Measurements from ENCODE around the gene ADAMTS3.

ADAMTS3 gene

DNA sequence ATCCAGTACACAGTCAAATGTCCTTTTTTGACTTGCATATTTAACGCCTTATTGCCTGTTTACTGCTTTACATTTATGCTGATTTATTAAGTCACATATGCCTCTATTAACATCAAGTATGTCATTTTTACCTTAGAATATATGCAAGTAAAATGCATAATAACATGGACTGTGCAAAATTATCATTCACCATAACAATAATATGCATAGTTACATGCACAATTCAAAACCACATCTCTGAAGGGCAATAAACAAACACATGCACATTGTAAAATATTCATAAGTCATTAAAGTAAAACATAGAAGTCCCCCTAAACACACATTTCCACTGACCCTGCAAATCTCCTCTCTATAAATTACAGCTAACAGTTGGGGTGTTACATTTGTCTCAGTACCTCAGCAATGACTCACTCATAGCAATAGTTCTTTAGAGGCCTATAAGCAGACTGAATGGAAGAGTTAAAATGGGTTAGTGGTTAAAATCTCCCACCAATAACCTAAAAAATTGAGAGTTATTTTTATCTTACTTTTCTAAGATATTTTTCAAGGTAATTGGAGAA lies 61.1 kb downstream of the ADAMTS3 start:
- Histone ChIP-seq H3K36me3 (ENCODE audit: control insufficient read depth in 2 of 2, insufficient read depth in 1 of 2, low read length in 2 of 2) (no peaks in the 10 kb centered on the region), H3K4me1 (ENCODE audit: control insufficient read depth, insufficient read depth, low read length) (no peaks in the 10 kb centered on the region), H3K27ac (ENCODE audit: extremely low read depth, low read depth, low read length) (no peak overlapping the region), H3K9me3 (ENCODE audit: control insufficient read depth, insufficient read depth, low read depth, low read length) (no peaks in the 10 kb centered on the region), H3K4me3 (ENCODE audit: low read depth, low read length) (no peak overlapping the region)
- POLR2A ChIA-PET = no interaction called here
- TF ChIP-seq ZNF394 (tag by site-specific recombination; IDR thresholded peaks at IDR 0.05; ENCODE audit: borderline replicate concordance) (no peak), ZNF777 (tag by site-specific recombination; IDR thresholded peaks at IDR 0.05; ENCODE audit: borderline replicate concordance) (no peak), ZBTB6 (tag by site-specific recombination; IDR thresholded peaks at IDR 0.05) (no peak), ZNF391 (tag by site-specific recombination; IDR thresholded peaks at IDR 0.05; ENCODE audit: borderline replicate concordance, low read depth) (no peak), ZNF148 (tag by site-specific recombination; IDR thresholded peaks at IDR 0.05; ENCODE audit: borderline replicate concordance) (no peak)
- TF ChIP-seq, protein P1, sequence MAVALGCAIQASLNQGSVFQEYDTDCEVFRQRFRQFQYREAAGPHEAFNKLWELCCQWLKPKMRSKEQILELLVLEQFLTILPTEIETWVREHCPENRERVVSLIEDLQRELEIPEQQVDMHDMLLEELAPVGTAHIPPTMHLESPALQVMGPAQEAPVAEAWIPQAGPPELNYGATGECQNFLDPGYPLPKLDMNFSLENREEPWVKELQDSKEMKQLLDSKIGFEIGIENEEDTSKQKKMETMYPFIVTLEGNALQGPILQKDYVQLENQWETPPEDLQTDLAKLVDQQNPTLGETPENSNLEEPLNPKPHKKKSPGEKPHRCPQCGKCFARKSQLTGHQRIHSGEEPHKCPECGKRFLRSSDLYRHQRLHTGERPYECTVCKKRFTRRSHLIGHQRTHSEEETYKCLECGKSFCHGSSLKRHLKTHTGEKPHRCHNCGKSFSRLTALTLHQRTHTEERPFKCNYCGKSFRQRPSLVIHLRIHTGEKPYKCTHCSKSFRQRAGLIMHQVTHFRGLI (tag by site-specific recombination; IDR thresholded peaks at IDR 0.05) = no peak
- CTCF ChIA-PET = no interaction called here

- Histone ChIP-seq H3K4me1 (ENCODE audit: control insufficient read depth, insufficient read depth, low read length) (no peaks in the 10 kb centered on the region), H3K4me3 (ENCODE audit: low read depth, low read length) (no peak overlapping the region), H3K9me3 (ENCODE audit: control insufficient read depth, insufficient read depth, low read depth, low read length) (no peaks in the 10 kb centered on the region), H3K36me3 (ENCODE audit: control insufficient read depth in 2 of 2, insufficient read depth in 1 of 2, low read length in 2 of 2) (no peaks in the 10 kb centered on the region), H3K27ac (ENCODE audit: extremely low read depth, low read depth, low read length) (no peak overlapping the region)
- CTCF ChIA-PET = no interaction called here
- TF ChIP-seq ZNF513 (tag by site-specific recombination; IDR thresholded peaks at IDR 0.05) (no peak), ZNF521 (tag by site-specific recombination; IDR thresholded peaks at IDR 0.05) (no peak), KLF1 (tag by site-specific recombination; IDR thresholded peaks at IDR 0.05) (no peak), ZIC2 (tag by site-specific recombination; IDR thresholded peaks at IDR 0.05) (no peak), GLIS1 (tag by site-specific recombination; IDR thresholded peaks at IDR 0.05) (peak; percentile 34; the same call in 1 of the 2 replicates), ZNF175 (tag by site-specific recombination; IDR thresholded peaks at IDR 0.05) (no peak), GLI2 (tag by site-specific recombination; IDR thresholded peaks at IDR 0.05; ENCODE audit: borderline replicate concordance, low read depth) (no peak)
- TF ChIP-seq, protein P2, sequence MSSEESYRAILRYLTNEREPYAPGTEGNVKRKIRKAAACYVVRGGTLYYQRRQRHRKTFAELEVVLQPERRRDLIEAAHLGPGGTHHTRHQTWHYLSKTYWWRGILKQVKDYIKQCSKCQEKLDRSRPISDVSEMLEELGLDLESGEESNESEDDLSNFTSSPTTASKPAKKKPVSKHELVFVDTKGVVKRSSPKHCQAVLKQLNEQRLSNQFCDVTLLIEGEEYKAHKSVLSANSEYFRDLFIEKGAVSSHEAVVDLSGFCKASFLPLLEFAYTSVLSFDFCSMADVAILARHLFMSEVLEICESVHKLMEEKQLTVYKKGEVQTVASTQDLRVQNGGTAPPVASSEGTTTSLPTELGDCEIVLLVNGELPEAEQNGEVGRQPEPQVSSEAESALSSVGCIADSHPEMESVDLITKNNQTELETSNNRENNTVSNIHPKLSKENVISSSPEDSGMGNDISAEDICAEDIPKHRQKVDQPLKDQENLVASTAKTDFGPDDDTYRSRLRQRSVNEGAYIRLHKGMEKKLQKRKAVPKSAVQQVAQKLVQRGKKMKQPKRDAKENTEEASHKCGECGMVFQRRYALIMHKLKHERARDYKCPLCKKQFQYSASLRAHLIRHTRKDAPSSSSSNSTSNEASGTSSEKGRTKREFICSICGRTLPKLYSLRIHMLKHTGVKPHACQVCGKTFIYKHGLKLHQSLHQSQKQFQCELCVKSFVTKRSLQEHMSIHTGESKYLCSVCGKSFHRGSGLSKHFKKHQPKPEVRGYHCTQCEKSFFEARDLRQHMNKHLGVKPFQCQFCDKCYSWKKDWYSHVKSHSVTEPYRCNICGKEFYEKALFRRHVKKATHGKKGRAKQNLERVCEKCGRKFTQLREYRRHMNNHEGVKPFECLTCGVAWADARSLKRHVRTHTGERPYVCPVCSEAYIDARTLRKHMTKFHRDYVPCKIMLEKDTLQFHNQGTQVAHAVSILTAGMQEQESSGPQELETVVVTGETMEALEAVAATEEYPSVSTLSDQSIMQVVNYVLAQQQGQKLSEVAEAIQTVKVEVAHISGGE (tag by site-specific recombination; conservative IDR thresholded peaks at IDR 0.05; ENCODE audit: low read depth) = no peak
- POLR2A ChIA-PET = no interaction called here
Observed at GRCh38 chr4:72507167-72507566, 61.9 kb downstream of the ADAMTS3 start.

All from HEK293 (cell line).